HepG2 (cell line): ENCODE measurements around the gene CSTF1. TPM values are rescaled to one million over a fixed set of nuclear protein-coding genes. Genes with fewer than 3 reads are reported as not detected.

Experiments
- CEBPG ChIP-seq: IDR thresholded peaks from 2 replicates; pipeline ENCODE4 v1.6.1; 2016
- DR1 ChIP-seq: sonication (generic); formaldehyde crosslinking; IDR thresholded peaks from 2 replicates; pipeline ENCODE4 v1.8.0; 2021; ENCODE audit warnings: mild to moderate bottlenecking, missing genetic modification reagents, inconsistent platforms
- IKZF5 ChIP-seq: IDR thresholded peaks from 2 replicates; pipeline ENCODE4 v1.6.1; 2018; ENCODE audit warnings: missing genetic modification reagents, mild to moderate bottlenecking, missing compliant biosample characterization
- KAT7 ChIP-seq: IDR thresholded peaks from 2 replicates; pipeline ENCODE4 v1.6.1; 2018; ENCODE audit warnings: borderline replicate concordance, missing compliant biosample characterization
- SIX1 ChIP-seq: sonication (generic); formaldehyde crosslinking; IDR thresholded peaks from 2 replicates; pipeline ENCODE4 v1.4.0; 2020; ENCODE audit warnings: missing genetic modification reagents, borderline replicate concordance
- ZFP36L2 ChIP-seq: sonication (generic); formaldehyde crosslinking; IDR thresholded peaks from 2 replicates; pipeline ENCODE4 v1.4.0; 2020; ENCODE audit warnings: missing genetic modification reagents
- ZFP91 ChIP-seq: sonication (generic); formaldehyde crosslinking; IDR thresholded peaks from 2 replicates; pipeline ENCODE4 v1.9.0; 2022; ENCODE audit warnings: missing genetic modification reagents, mild to moderate bottlenecking, borderline replicate concordance
- ZMYM2 ChIP-seq: sonication (generic); formaldehyde crosslinking; IDR thresholded peaks from 2 replicates; pipeline ENCODE4 v1.8.0; 2022; ENCODE audit warnings: mild to moderate bottlenecking, missing genetic modification reagents
- ZNF142 ChIP-seq: sonication (generic); formaldehyde crosslinking; IDR thresholded peaks from 2 replicates; pipeline ENCODE4 v1.4.0; 2020; ENCODE audit warnings: missing genetic modification reagents
- ZNF350 ChIP-seq: sonication (generic); formaldehyde crosslinking; IDR thresholded peaks from 2 replicates; pipeline ENCODE4 v1.4.0; 2020; ENCODE audit warnings: mild to moderate bottlenecking, low read depth, missing genetic modification reagents, borderline replicate concordance
- ZNF574 ChIP-seq: sonication (generic); formaldehyde crosslinking; IDR thresholded peaks from 2 replicates; pipeline ENCODE4 v1.4.0; 2020; ENCODE audit warnings: missing genetic modification reagents
- ZNF639 ChIP-seq: conservative IDR thresholded peaks from 2 replicates; pipeline ENCODE4 v1.6.1; 2018; ENCODE audit warnings: missing genetic modification reagents
- ZNF678 ChIP-seq: sonication (generic); formaldehyde crosslinking; IDR thresholded peaks from 2 replicates; pipeline ENCODE4 v1.4.0; 2020; ENCODE audit warnings: mild to moderate bottlenecking, missing genetic modification reagents
- ZNF776 ChIP-seq: sonication (generic); formaldehyde crosslinking; IDR thresholded peaks from 2 replicates; pipeline ENCODE4 v1.4.0; 2020; ENCODE audit warnings: mild to moderate bottlenecking, missing genetic modification reagents
- ZSCAN20 ChIP-seq: sonication (generic); formaldehyde crosslinking; IDR thresholded peaks from 2 replicates; pipeline ENCODE4 v1.4.0; 2020; ENCODE audit warnings: missing genetic modification reagents, mild to moderate bottlenecking, borderline replicate concordance
- polyA plus RNA-seq, 8 experiments: library from polyadenylated mRNA; depleted of rRNA in 3 of 8; stranded (reverse) in 7 of 8; unstranded in 1 of 8; fragments of >200 nt; fragmentation: Illumina TruSeq in 4 of 8; extraction: Trizol in 4 of 8; gene quantifications; 2 replicates each; pipeline versions ENCODE4 v1.2.1 to v1.2.3, GENCODE V29; 2011 to 2016; ENCODE audit warnings: low read depth in 4 of 8, missing spikeins in 1 of 8, mixed read lengths in 1 of 8; ENCODE audit not compliant: insufficient read depth in 1 of 8
- total RNA-seq, 5 experiments: library from RNA; depleted of rRNA; stranded (reverse); fragments of >200 nt; fragmentation: Illumina TruSeq; extraction: Trizol; gene quantifications; 2 replicates each; pipeline ENCODE4 v1.2.3, GENCODE V29; 2016; ENCODE audit warnings: low read depth in 1 of 5

The CSTF1 gene
- total and polyA plus RNA-seq, 2 of the 13 experiments (the other 11 are each of a cell fraction or from before 2014, with no cell fraction given), result 70.9 to 100 TPM

- TF ChIP-seq IKZF5 (peak; percentile 100), ZFP91 (peak; percentile 98), ZNF678 (CRISPR knock-in tag) (0 out of 2 replicates have a peak, but pooled peaks have one; percentile 85), SIX1 (CRISPR knock-in tag) (peak; percentile 86), ZNF639 (CRISPR knock-in tag) (peak; percentile 98), ZFP36L2 (CRISPR knock-in tag) (peak; percentile 95), KAT7 (peak; percentile 99), ZNF142 (CRISPR knock-in tag) (peak; percentile 97), CEBPG (peak; percentile 100), ZNF776 (CRISPR knock-in tag) (no peak; the same call in none of the 2 replicates), DR1 (CRISPR knock-in tag) (peak; percentile 93), ZNF350 (CRISPR knock-in tag) (peak; percentile 100), ZMYM2 (CRISPR knock-in tag) (peak; percentile 100), ZNF574 (CRISPR knock-in tag) (peak; percentile 97), ZSCAN20 (CRISPR knock-in tag) (peak; percentile 94)
Observed at GRCh38 chr20:56392132-56392880, at the start of gene CSTF1, which contains the start of gene AURKA (continued).
